Activated CD4-positive, CD25-positive, alpha-beta regulatory T cell treated with anti-CD3 and anti-CD28 coated beads, Interleukin-2, amount 50 U/mL, for 16 hours (primary cell): Measurements from ENCODE around the gene SYCE1L.
"Not testable (repeated sequence)": the region's sequence is repeated elsewhere in the genome, so short reads cannot be mapped to it uniquely, and the experiment has no call there.

Experiments used
- DNase-seq: peaks from one replicate; pipeline ENCODE4 v3.0.0-alpha.2; 2020; ENCODE audit warnings: low read depth, low spot score

Gene SYCE1L, protein sequence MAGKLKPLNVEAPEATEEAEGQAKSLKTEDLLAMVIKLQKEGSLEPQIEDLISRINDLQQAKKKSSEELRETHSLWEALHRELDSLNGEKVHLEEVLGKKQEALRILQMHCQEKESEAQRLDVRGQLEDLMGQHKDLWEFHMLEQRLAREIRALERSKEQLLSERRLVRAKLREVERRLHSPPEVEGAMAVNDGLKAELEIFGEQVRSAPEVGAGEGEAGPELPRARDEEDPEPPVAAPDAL

DNA sequence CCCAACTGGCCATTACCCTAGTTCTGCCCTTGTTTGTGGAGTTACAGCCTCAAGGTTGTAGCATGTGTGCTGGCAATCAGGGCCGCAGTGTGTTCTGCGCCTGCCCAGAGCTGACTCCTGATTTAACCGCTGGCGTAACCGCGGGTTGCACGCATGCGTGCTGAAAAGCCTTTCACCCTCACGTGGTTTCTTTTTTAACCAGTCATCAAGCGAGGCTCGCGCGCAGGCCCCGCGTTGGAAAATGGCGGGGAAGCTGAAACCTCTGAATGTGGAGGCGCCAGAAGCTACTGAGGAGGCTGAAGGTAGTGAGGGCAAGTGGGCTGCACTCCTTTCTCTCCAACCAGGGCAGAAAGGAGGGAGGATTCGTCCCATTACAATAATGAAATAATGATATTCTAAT lies at the start of gene SYCE1L:
SYCE1L (plus strand) TSS at position 198 of the 400 bp plus-strand sequence; CDS start at position 242, 44 bp downstream.
- no peak for DNase-seq

DNA sequence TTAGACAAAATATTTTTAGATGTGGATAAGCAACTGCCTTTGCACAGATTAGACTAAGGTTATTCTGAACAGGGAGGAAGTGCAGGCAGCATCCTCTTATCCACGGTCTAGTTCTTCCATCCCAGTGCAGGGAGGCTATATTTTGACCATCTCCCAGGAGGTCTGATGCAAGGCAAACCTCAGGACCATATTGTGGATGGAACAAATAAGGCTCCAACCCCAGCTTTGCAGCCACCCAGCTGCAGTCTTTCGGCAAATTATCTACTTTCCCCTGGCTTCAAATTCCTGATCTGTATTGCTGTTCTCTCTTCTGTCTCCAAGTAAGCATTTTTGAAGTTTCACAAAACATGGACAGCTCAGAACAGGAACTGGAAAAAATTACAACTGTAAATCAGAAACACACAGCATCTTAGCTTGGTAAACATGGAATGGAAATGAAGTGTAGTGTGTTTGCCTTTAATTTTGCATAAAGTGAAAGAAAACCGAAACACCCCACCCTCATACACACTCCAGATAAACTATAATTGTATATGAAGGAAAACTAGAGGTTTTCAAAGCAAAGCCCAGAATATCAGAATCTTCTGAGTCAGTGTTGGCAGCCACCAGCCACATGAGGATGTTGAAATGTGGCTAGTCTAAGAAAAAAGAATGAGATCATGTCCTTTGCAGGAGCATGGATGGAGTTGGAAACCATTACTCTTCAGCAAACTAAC lies 41.7 kb upstream of the SYCE1L start:
- no peak for DNase-seq

DNA sequence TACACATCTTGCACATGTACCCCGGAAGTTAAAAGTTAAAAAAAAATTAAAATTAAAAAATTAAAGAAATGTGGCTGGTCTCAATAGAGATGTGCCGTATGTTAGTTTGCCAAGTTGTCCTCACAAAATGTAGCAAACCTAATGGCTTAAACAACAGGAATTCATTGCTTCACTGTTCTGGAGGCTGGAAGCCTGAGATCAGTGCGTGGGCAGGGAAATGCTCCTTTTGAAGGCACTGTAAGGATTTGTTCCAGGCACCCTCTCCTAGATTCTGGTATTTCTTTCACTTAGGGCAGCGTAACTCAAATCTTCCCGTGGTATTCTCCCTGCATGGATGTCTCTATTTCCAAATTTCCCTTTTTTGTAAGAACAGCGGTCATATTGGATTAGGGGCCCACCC lies 40.9 kb upstream of the SYCE1L start:
- DNase-seq: no peak

DNA sequence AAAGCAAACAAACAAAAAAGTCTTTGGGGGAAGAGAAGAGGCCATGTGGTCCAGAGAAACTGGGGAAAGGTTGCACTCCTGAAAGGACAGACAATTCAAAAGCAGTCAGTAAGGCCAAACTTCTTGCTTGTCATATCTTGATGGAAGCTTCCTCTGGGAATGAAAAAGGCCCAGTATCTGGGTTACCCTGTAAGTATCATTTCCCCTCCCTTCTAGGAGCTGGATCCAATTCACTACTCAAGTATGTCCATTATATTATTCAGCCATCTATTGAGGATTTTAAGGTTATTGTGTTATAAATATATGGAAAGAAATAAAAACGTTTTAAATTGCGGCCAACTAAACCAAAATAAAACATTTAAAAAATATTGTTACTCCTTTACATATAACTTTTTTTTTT lies 34.2 kb upstream of the SYCE1L start:
- DNase-seq: no peak

DNA sequence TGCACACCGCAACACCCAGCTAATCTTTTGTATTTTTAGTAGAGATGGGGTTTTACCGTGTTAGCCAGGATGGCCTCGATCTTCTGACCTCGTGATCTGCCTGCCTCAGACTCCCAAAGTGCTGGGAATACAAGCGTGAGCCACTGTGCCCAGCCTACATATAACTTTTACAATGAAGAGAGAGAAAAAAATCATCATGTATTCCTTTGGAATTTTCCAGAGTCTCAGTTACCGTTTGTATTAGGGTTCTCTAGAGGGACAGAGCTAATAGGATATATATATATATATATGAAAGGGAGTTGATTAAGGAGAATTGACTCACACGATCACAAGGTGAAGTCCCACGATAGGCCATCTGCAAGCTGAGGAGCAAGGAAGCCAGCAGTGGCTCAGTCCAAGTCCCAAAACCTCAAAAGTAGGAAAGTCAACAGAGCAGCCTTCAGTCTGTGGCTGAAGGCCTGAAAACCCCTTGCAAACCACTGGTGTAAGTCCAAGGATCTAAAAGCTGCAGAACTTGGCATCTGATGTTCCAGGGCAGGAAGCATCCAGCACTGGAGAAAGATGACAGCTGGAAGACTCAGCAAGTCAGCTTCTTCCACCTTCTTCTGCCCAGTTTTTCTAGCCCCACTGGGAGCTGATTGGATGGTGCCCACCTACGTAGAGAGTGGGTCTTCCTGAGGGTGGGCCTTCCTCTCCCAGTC lies 33.5 kb upstream of the SYCE1L start:
- DNase-seq: not testable (repeated sequence)

DNA sequence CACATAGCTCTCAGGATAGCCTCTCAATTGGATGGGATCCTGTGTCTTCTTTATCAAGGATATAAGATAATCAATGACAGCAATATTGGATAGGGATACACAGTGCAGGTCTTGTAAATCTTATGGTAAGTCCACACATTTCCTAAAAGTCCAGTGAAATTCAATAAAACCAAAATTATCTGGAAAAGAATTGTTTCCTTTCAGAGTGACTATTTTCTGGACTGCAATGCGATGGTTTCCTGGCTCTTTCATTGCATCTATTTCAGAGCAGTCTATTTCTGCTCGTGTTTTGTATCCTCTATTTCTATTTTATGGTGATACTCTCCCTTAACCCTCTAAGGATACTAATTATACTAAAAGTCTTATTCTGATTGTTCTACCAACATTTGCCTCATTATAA lies 32.5 kb upstream of the SYCE1L start:
- no peak for DNase-seq

DNA sequence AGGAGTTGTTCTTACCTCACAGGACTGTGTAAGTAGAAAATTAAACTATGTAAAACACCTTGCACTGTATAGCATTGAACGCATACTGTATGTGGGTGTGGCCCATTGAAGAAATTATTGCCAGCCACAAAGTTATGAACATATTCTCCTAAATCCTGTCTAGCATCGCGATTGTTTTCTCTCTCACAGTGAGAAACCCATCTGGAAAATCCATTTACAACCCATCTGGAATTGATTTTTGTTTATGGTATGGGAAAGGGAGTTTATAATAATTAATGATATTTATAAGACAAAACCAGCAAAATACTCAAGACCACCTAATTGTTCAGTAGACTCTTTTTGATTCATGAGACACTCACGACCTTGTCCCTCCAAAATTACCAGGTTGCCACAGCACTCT lies 30.3 kb upstream of the SYCE1L start:
- no peak for DNase-seq

DNA sequence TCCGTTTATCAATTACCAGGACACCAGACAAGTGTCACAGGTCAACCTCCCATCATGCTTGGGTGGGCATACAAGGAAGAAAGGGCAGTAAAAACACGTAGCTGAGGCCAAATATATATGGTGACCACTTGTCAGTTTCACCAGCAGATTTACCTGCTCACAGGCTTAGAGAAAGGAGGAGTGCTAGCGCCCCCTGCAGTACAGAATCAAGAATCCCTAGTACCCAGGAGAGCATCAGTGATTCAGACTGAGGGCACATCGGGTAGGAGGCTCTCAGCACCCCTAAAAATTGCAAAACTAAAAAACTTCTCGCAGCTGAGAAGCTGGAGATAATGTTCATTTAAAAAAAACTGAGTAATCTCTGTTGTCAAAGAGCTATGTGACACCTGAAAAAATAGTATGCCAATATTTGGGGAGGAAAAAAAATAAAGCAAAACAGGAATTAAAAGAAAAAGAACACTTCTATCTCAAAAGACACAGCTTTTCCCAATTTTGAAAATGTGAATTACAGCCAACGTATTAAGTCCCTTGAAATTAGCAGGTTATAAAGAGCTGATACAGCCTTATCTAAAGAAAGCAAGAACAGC lies 29.5 kb upstream of the SYCE1L start:
- no peak for DNase-seq

DNA sequence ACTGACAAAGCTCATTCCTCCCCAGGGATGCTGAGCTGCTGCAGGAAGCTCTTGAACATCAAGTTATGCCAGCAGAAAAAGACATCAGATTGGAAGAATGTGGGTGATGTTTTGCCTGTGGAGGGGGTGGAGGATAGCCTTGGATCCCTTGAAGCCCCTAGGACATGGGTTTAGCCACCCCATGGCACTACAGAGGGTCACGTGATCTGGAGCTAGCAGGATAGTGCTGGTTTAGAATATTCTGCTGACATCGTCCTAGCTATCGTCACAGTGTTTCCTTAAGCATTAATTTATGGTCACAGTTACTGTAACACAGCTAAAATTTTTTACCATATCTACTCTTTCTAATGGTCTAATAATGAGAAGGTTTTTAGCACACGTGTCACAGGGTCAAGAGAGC lies 28.4 kb upstream of the SYCE1L start:
- DNase-seq: no peak

DNA sequence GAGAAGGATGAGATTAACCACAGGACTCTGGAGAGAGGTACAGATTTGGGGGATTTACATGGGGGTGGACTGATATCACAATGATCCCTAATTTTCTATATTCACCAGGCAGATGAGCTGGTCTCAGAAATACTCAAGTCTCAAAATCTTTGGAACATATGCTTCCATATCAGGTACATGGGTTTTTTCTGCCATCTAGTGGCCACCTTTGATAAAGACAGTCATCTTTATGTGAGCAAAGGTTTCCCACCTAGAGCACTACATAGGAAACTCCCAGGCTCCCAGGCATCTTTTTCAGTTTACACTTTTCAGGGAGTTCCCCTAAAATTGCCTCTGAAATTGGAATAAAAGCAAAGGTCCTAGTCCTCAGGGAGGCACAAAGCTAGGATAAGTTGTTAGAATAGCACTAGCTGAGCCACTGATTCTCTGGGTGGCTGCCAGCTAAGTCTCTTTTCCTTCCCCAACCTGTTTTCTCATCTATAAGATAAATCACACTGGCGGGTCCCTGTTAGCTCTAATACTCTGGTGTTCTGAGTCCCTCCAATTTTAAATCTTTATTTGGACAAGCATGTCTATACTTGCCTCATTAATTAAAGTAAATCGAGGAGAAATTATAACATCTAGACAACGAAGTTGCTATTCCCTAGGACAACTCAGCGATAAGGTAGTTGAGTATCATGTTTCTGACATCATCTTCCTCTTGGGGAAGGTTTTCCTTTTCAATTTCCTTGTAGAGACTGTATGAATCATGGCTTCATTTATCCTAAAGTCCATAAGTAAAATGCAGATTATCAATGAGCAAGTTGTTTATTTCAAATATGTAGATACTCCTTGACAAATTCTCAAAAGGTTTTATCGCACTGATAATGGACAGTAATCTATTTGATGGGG lies 27.2 kb upstream of the SYCE1L start:
- no peak for DNase-seq

DNA sequence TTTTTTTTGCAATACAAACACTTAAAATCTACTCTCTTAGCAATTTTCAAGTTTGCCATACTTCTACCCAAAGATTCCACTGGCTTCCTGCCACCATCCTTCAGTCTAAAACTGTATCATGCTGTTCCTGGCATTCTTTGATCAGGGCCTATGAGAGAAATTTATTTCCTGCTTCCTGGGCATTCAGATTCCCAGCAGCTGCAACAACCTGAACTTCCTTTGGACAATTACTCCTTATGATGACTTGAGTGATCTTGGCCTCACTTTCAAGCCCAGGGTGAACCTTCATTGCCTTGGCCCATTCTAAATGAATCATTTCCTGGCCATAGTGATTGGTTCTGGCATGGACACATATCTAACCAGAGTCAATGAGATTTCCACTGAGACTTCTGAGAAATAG lies 26.3 kb upstream of the SYCE1L start:
- DNase-seq: no peak

DNA sequence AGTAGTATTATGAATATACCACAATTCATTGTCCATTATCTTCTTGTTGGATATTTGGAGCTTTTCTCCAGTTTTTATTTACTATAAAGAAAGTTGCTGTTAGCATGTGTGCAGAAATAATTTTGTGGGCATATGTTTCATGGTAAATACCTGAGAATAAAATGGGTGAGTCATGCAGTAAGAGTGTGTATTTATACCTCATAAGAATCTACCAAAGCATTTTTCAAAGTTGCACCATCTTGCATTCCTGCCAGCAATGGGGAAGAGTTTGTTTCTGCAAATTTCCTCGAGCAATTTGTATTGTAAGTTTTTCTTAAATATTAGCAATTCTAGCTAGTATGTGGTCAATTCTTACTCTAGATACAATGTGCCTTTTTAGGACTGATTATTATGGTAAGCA lies 16.1 kb upstream of the SYCE1L start:
- no peak for DNase-seq

DNA sequence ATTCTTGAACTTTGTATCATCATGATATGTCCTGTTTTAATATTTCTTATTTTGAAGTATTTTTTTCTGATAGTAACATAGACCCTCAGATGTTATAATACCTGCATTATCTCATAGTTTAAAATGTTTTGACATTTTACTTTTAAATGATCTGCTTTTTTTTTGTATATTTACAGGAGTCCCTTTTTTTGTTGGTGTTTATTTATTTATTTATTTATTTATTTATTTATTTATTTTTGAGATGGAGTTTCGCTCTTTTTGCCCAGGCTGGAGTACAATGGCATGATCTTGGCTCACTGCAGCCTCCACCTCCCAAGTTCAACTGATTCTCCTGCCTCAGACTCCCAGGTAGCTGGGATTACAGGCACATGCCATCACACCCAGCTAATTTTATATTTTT lies 12.9 kb upstream of the SYCE1L start:
- DNase-seq: not testable (repeated sequence)

DNA sequence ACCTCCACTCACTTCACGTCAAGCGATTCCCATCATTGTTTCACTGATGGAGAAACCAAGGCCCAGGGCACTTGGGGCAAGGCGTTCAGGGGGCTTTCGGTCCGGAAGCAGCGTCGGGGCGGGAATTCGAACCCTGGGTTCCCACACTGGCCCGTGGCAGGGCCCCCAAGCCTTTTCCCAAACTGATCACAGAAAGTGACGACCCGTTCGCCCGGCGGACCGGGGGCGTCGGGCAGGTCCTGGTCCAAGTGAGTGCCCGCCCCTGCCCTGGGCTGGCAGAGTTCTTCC lies 9.1 kb upstream of the SYCE1L start:
- DNase-seq: no peak

DNA sequence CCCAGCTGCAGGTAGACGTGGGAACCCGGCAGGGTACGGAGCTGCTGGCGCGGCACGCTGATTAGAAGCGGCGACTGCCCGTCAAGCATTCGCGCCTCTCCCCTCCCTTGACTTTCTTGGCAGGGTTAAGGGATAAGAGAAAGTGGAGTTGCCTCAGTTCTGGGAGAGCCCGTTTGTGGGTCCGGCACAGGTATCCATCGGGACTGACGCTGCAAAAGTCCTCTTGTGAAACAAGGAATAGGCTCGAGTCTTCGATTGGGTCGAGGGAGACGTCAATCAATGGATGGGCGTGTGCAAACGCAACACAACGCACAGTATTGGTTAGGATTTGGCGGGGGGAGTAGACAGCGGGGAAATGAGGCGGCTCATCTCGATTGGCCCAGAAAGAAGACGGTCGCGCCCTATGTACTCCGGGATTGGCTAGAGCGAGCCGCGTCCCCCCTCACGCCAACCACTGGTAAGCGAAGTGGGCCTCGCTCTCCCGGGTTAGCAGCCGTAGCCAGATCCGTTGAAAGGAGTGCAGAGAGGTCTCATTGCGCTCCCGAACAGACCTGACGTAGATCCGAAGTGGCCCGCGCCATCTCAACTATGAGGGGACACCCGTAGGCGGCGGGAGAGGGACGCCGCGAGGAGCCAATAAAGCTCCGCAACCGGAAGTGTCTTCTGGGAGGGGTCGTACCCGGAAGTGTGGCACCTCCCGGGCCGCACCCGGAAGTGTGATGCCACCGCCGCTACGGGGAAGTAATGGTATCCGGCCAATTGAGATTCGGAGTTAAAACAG lies 8.5 kb upstream of the SYCE1L start, which contains the start of gene MON1B:
MON1B (plus strand) TSS at position 713 of the 781 bp plus-strand sequence. CDS start 296 bp downstream, outside the sequence.
- DNase-seq: peak; percentile 91

DNA sequence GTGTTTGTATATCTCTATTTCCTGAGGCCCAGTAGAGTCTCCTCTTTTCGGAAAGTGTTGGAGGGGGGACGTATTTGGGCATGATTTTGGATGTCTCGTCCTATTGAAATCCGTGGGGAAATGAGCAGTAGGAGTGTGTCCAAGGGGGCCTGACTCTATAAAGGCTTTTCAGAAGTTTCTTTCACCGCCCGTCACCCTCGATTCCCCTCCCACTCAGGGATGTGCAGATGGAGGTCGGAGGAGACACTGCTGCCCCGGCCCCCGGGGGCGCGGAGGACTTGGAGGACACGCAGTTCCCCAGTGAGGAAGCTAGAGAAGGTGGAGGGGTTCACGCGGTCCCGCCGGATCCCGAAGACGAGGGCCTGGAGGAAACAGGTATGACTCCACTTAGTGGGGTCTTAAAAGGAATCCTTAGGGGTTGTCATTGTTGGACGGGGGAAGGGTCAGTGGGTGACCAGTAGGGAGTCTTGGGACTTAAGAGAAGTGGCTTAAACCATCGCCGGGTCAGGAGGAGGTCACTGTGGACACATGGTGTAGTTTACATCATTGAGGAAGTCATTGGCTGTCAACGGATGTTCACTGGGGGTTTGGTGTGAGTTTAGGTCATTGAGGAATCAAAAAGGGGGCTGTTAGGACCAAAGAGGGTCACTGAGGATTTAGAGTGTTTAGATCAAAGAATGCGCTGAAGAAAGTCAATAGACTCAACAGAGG lies 7.8 kb upstream of the SYCE1L start:
- no peak for DNase-seq

DNA sequence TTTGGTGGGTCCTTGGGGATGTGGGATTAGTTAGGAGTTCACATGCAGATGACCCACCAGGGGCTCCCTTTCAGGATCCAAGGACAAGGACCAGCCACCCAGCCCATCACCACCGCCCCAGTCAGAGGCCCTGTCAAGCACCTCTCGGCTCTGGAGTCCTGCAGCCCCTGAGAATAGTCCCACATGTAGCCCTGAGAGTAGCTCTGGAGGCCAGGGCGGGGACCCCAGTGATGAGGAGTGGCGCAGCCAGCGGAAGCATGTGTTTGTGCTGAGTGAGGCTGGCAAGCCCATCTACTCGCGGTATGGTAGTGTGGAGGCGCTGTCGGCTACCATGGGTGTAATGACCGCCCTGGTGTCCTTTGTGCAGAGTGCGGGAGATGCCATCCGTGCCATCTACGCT lies 5.8 kb upstream of the SYCE1L start:
- no peak for DNase-seq

DNA sequence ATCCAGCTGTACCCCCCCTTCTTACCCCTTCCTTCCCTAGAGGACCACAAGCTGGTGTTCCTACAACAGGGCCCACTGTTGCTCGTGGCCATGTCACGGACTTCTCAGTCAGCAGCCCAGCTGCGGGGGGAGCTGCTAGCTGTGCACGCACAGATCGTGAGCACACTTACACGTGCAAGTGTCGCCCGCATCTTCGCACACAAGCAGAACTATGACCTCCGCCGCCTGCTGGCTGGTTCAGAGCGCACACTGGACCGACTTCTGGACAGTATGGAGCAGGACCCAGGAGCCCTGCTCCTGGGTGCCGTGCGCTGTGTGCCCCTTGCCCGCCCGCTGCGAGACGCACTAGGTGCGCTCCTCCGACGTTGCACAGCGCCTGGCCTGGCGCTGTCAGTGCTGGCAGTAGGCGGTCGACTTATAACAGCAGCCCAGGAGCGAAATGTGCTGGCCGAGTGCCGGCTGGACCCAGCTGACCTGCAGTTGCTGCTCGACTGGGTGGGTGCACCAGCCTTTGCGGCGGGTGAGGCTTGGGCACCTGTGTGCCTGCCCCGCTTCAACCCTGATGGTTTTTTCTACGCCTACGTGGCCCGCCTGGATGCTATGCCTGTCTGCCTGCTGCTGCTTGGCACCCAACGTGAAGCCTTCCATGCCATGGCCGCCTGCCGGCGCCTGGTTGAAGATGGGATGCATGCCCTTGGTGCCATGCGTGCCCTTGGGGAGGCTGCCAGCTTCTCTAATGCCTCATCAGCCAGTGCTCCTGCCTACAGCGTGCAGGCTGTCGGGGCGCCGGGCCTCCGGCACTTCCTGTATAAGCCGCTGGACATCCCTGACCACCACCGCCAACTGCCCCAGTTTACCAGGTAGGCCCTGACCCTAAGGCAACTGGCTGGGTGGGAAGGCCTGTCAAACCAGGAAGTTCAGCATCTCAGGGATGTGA lies 4.6 kb upstream of the SYCE1L start:
- DNase-seq: no peak

DNA sequence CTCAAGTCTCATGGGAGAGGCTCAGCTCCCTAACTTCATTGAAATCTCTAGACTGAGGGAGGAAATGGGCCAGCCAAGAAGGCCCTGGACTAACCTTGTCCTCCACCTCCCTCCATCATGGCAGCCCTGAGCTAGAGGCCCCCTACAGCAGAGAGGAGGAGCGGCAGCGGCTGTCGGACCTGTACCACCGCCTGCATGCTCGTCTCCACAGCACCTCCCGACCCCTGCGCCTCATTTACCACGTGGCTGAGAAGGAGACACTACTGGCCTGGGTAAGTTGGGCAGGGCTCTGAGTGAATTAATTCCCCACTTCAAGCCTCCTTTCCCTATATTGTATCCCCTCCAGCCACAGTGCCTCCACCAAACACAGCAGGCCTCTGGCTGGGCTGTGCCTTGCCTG lies 3.8 kb upstream of the SYCE1L start:
- no peak for DNase-seq
